CD4-positive, alpha-beta T cell (primary cell): ENCODE results near the gene NUF2. TPM values are rescaled to one million over a fixed set of nuclear protein-coding genes. Genes with fewer than 3 reads are reported as not detected.

ENCODE experiments used
- ATAC-seq: fragments of 200-7000 bp; cut with Tn5 transposase; one replicate; pipeline ENCODE4 v1.10.0; 2022; ENCODE audit warnings: mild to moderate bottlenecking; ENCODE audit not compliant: poor library complexity
- CTCF ChIA-PET: fragments of 350-600 bp; sonication (Branson Sonifier 250); formaldehyde crosslinking; loops from one replicate; lab custom pipeline; 2021; ENCODE audit warnings: antibody characterized with exemption, inconsistent platforms; lab: Charles Lee
- POLR2A ChIA-PET: fragments of 350-600 bp; sonication (Branson Sonifier 250); formaldehyde crosslinking; loops from one replicate; lab custom pipeline; 2021; ENCODE audit warnings: antibody characterized with exemption, inconsistent platforms; lab: Charles Lee
- DNase-seq, 14 experiments: peaks; one replicate each; pipeline ENCODE4 v3.0.0-alpha.2; 2013 to 2020; ENCODE audit warnings: mixed read lengths in 2 of 14
- H3K27ac ChIP-seq, 2 donors: one replicate each; pipeline versions ENCODE4 v1.5.1 to v1.7.0; 2013; ENCODE audit warnings: low read length in 2 of 2, low read depth in 1 of 2, mild to moderate bottlenecking in 1 of 2
- H3K27me3 ChIP-seq, 2 experiments: 1 replicate in 1 of 2; 2 replicates in 1 of 2; pipeline versions ENCODE4 v1.6.1 to v1.7.0; 2013; ENCODE audit warnings: low read length in 2 of 2, control low read depth in 1 of 2, mild to moderate bottlenecking in 1 of 2, moderate library complexity in 1 of 2; ENCODE audit not compliant: insufficient read depth in 2 of 2, control insufficient read depth in 1 of 2
- H3K36me3 ChIP-seq: one replicate; pipeline ENCODE4 v1.6.1; 2013; ENCODE audit warnings: low read length, control low read depth; ENCODE audit not compliant: insufficient read depth
- H3K4me1 ChIP-seq: one replicate; pipeline ENCODE4 v1.6.1; 2013; ENCODE audit warnings: low read length, control low read depth; ENCODE audit not compliant: insufficient read depth
- H3K4me3 ChIP-seq: one replicate; pipeline ENCODE4 v1.5.1; 2013; ENCODE audit warnings: mild to moderate bottlenecking, low read length, moderate library complexity
- H3K9me3 ChIP-seq, 2 experiments: 1 replicate in 1 of 2; 2 replicates in 1 of 2; pipeline versions ENCODE4 v1.6.1 to v1.7.0; 2013; ENCODE audit warnings: low read length in 2 of 2, mild to moderate bottlenecking in 2 of 2, control low read depth in 1 of 2, moderate library complexity in 1 of 2; ENCODE audit not compliant: control insufficient read depth in 1 of 2, insufficient read depth in 1 of 2
- H3K27ac Mint-ChIP-seq: one replicate; pipeline ENCODE4 v1.8.0; 2020; ENCODE audit warnings: mixed read lengths
- H3K27me3 Mint-ChIP-seq: one replicate; pipeline ENCODE4 v1.8.0; 2021; ENCODE audit warnings: mixed read lengths
- H3K36me3 Mint-ChIP-seq: one replicate; pipeline ENCODE4 v1.8.0; 2021; ENCODE audit warnings: low read depth, mixed read lengths
- H3K4me1 Mint-ChIP-seq: one replicate; pipeline ENCODE4 v1.8.0; 2021; ENCODE audit warnings: low read depth, mixed read lengths
- H3K4me3 Mint-ChIP-seq: one replicate; pipeline ENCODE4 v1.8.0; 2020; ENCODE audit warnings: mild to moderate bottlenecking, mixed read lengths
- H3K9me3 Mint-ChIP-seq: one replicate; pipeline ENCODE4 v1.8.0; 2020; ENCODE audit warnings: mixed read lengths
- CTCF ChIP-seq: fragments of 200-600 bp; IDR thresholded peaks from one replicate; pipeline ENCODE4 v1.8.0; 2022; ENCODE audit warnings: antibody characterized with exemption, mild to moderate bottlenecking
- intact Hi-C, 2 experiments: fragments of 100-400 bp; cut with DNase I in 1 of 2; cut with micrococcal nuclease in 1 of 2; formaldehyde crosslinking; loops; one replicate each; pipeline versions ENCODE4 v1.15.1 to v1.9.0; 2023 to 2025; cut with DNase I, micrococcal nuclease
- polyA plus RNA-seq, 2 donors: library from polyadenylated mRNA; unstranded; fragments of 120-200 nt; gene quantifications; one replicate each; pipeline ENCODE4 v1.2.1, GENCODE V29; 2013
- total RNA-seq, 174 experiments: library from RNA in 2 of 174; stranded (reverse) in 2 of 174; gene quantifications; one replicate each; pipeline ENCODE4 v1.2.3 and lab custom pipeline; 2021 to 2026

NUF2 gene
- total RNA-seq (1 to 10 TPM; 1.8 TPM), total RNA-seq (lab: John Stamatoyannopoulos, UW) (0.20 to 88.9 (median 2.5) reads per million in 172 experiments)
- polyA plus RNA-seq (2013, experiment 1 of 2) = 2.4 TPM
- polyA plus RNA-seq (2013, experiment 2 of 2) = 3.9 TPM

- Histone ChIP-seq H3K4me3 (peak within 1 kb of the TSS; percentile 74), H3K36me3 (no peaks in the 10 kb centered on the region), H3K4me1 (peaks cover 6% of the 10 kb centered on the region), H3K27ac (peak within 1 kb of the TSS; percentile 53 to 55), H3K9me3 (no peaks in the 10 kb centered on the region), H3K27me3 (no peaks in the 10 kb centered on the region)
- H3K9me3 Mint-ChIP-seq = no peaks in the 10 kb centered on the region
- peak within 1 kb of the TSS; percentile 84 for H3K4me3 Mint-ChIP-seq
- POLR2A ChIA-PET = interaction anchor here (1.0 to 1.7 kb wide), 2 partner anchors 9 to 760 kb away, joined by 3 to 4 read pairs; partner anchors contain the start of gene UAP1
- peaks cover 23% of the 10 kb centered on the region for H3K4me1 Mint-ChIP-seq
- peak; percentile 96 for ATAC-seq
- no peaks in the 10 kb centered on the region for H3K27me3 Mint-ChIP-seq
- CTCF ChIA-PET = no interaction called here
- H3K27ac Mint-ChIP-seq = peak within 1 kb of the TSS; percentile 86
- intact Hi-C loops = loop anchor here (5.0 to 10.0 kb wide), 2 partner anchors 527 to 759 kb away; partner anchors contain the start of genes HSD17B7 (in 1 of the 2) and UAP1 (in 1 of the 2)
- peaks cover 7% of the 10 kb centered on the region for H3K36me3 Mint-ChIP-seq
- TF ChIP-seq CTCF = no peak
- DNase-seq = peak; percentile 93 to 98 (median 96)
Observed at GRCh38 chr1:163321311-163322305, at the start of gene NUF2. Gene NUF2 (plus strand): TSS chr1:163321954. CDS start chr1:163326052, 4,098 bp downstream.

- DNase-seq = no peak
- Histone ChIP-seq H3K4me3 (no peak overlapping the region), H3K9me3 (peaks cover 0 to 17% of the 10 kb centered on the region in 2 experiments), H3K27me3 (no peaks in the 10 kb centered on the region), H3K36me3 (no peaks in the 10 kb centered on the region), H3K27ac (no peak overlapping the region), H3K4me1 (no peaks in the 10 kb centered on the region)
- H3K9me3 Mint-ChIP-seq = peaks cover 11% of the 10 kb centered on the region
- intact Hi-C loops = no loop called here
- ChIA-PET CTCF (no interaction called here), POLR2A (no interaction called here)
- TF ChIP-seq CTCF = no peak
- H3K27me3 Mint-ChIP-seq = no peaks in the 10 kb centered on the region
- no peak overlapping the region for H3K4me3 Mint-ChIP-seq
- no peak for ATAC-seq
- no peak overlapping the region for H3K27ac Mint-ChIP-seq
- no peaks in the 10 kb centered on the region for H3K4me1 Mint-ChIP-seq
- peaks cover 53% of the 10 kb centered on the region for H3K36me3 Mint-ChIP-seq
Observed at GRCh38 chr1:163273766-163274441, 47.9 kb upstream of the NUF2 start.

- Mint-ChIP-seq H3K9me3 (peaks cover 11% of the 10 kb centered on the region), H3K36me3 (peaks cover 62% of the 10 kb centered on the region), H3K4me1 (no peaks in the 10 kb centered on the region), H3K27me3 (no peaks in the 10 kb centered on the region), H3K27ac (no peak overlapping the region), H3K4me3 (no peak overlapping the region)
- Histone ChIP-seq H3K27me3 (no peaks in the 10 kb centered on the region), H3K36me3 (no peaks in the 10 kb centered on the region), H3K4me3 (no peak overlapping the region), H3K9me3 (peaks cover 0 to 20% of the 10 kb centered on the region in 2 experiments), H3K27ac (no peak overlapping the region), H3K4me1 (no peaks in the 10 kb centered on the region)
- no peak for TF ChIP-seq CTCF
- ChIA-PET CTCF (no interaction called here), POLR2A (no interaction called here)
- ATAC-seq (no peak), DNase-seq (no peak)
- intact Hi-C loops = no loop called here
Observed at GRCh38 chr1:163275222-163275621, 46.5 kb upstream of the NUF2 start.
